Liver (tissue), 9 donors: Measurements from ENCODE around the gene PMS1. TPM values are rescaled to one million over a fixed set of nuclear protein-coding genes. Genes with fewer than 3 reads are reported as not detected.

ENCODE experiments used
- DNase-seq: peaks from one replicate; pipeline ENCODE4 v3.0.0-alpha.2; 2017; ENCODE audit warnings: low spot score
- H3K27ac ChIP-seq, 2 donors: one replicate each; pipeline ENCODE4 v1.7.0; 2013; ENCODE audit warnings: inconsistent platforms in 2 of 2, low read length in 2 of 2, control low read depth in 1 of 2, low read depth in 1 of 2, mild to moderate bottlenecking in 1 of 2
- H3K27me3 ChIP-seq, 4 donors: one replicate each; pipeline versions ENCODE4 v1.6.1 to v1.7.0; 2013; ENCODE audit warnings: low read length in 3 of 4, inconsistent platforms in 1 of 4, mild to moderate bottlenecking in 1 of 4, moderate library complexity in 1 of 4; ENCODE audit not compliant: control insufficient read depth in 4 of 4, insufficient read depth in 4 of 4
- H3K36me3 ChIP-seq, 4 donors: one replicate each; pipeline versions ENCODE4 v1.6.1 to v1.7.0; 2013; ENCODE audit warnings: low read length in 3 of 4, mild to moderate bottlenecking in 3 of 4, low read depth in 1 of 4, moderate library complexity in 1 of 4; ENCODE audit not compliant: control insufficient read depth in 4 of 4, insufficient read depth in 3 of 4
- H3K4me1 ChIP-seq, 4 donors: one replicate each; pipeline versions ENCODE4 v1.6.1 to v1.7.0; 2013; ENCODE audit warnings: low read length in 3 of 4, mild to moderate bottlenecking in 3 of 4, moderate library complexity in 1 of 4; ENCODE audit not compliant: control insufficient read depth in 4 of 4, insufficient read depth in 4 of 4
- H3K4me3 ChIP-seq, 3 donors: one replicate each; pipeline versions ENCODE4 v1.6.1 to v1.7.0; 2013; ENCODE audit warnings: low read length in 3 of 3, control low read depth in 1 of 3, low read depth in 1 of 3, mild to moderate bottlenecking in 1 of 3
- H3K9ac ChIP-seq, 2 donors: one replicate each; pipeline ENCODE4 v1.7.0; 2013; ENCODE audit warnings: low read length in 2 of 2, mild to moderate bottlenecking in 2 of 2, moderate library complexity in 2 of 2, control low read depth in 1 of 2, low read depth in 1 of 2
- H3K9me3 ChIP-seq, 4 donors: one replicate each; pipeline versions ENCODE4 v1.6.1 to v1.7.0; 2013; ENCODE audit warnings: low read length in 3 of 4; ENCODE audit not compliant: control insufficient read depth in 4 of 4
- EGR1 ChIP-seq, 2 donors: IDR thresholded peaks; 2 replicates each; pipeline ENCODE4 v1.6.1; 2016 to 2018; ENCODE audit warnings: antibody characterized with exemption in 2 of 2, low read depth in 2 of 2
- FOXA1 ChIP-seq: IDR thresholded peaks from 2 replicates; pipeline ENCODE4 v1.6.1; 2016; ENCODE audit warnings: antibody characterized with exemption
- FOXA2 ChIP-seq: IDR thresholded peaks from 2 replicates; pipeline ENCODE4 v1.6.1; 2016; ENCODE audit warnings: antibody characterized with exemption
- GABPA ChIP-seq, 2 donors: IDR thresholded peaks in 1 of 2; conservative IDR thresholded peaks in 1 of 2; 2 replicates each; pipeline ENCODE4 v1.6.1; 2016; ENCODE audit warnings: antibody characterized with exemption in 2 of 2, mild to moderate bottlenecking in 1 of 2, moderate library complexity in 1 of 2
- HNF4A ChIP-seq, 2 donors: conservative IDR thresholded peaks; 2 replicates each; pipeline ENCODE4 v1.6.1; 2016; ENCODE audit warnings: antibody characterized with exemption in 2 of 2, mild to moderate bottlenecking in 2 of 2
- HNF4G ChIP-seq: IDR thresholded peaks from 2 replicates; pipeline ENCODE4 v1.6.1; 2016; ENCODE audit warnings: antibody characterized with exemption
- JUND ChIP-seq, 2 donors: IDR thresholded peaks; 2 replicates each; pipeline ENCODE4 v1.6.1; 2016; ENCODE audit warnings: antibody characterized with exemption in 2 of 2
- MAX ChIP-seq: IDR thresholded peaks from 2 replicates; pipeline ENCODE4 v1.6.1; 2016; ENCODE audit warnings: antibody characterized with exemption
- NR2F2 ChIP-seq: IDR thresholded peaks from 2 replicates; pipeline ENCODE4 v1.6.1; 2016; ENCODE audit warnings: antibody characterized with exemption
- RAD21 ChIP-seq, 2 donors: IDR thresholded peaks; 2 replicates each; pipeline ENCODE4 v1.6.1; 2016; ENCODE audit warnings: antibody characterized with exemption in 2 of 2, mild to moderate bottlenecking in 2 of 2
- RXRA ChIP-seq, 2 donors: IDR thresholded peaks; 2 replicates each; pipeline ENCODE4 v1.6.1; 2017 to 2018; ENCODE audit warnings: antibody characterized with exemption in 2 of 2, mild to moderate bottlenecking in 1 of 2
- SP1 ChIP-seq: IDR thresholded peaks from 2 replicates; pipeline ENCODE4 v1.6.1; 2018; ENCODE audit warnings: antibody characterized with exemption, mild to moderate bottlenecking
- TAF1 ChIP-seq: conservative IDR thresholded peaks from 2 replicates; pipeline ENCODE4 v1.6.1; 2016; ENCODE audit warnings: antibody characterized with exemption, mild to moderate bottlenecking
- YY1 ChIP-seq: IDR thresholded peaks from 2 replicates; pipeline ENCODE4 v1.6.1; 2016; ENCODE audit warnings: antibody characterized with exemption, mild to moderate bottlenecking
- WGBS: extraction: QIAGEN DNeasy Blood & Tissue Kit; methylation state at CpG from one replicate; pipeline ENCODE4 v1.1.7; 2013; 5-methylcytosine and 5-hydroxymethylcytosine counted together
- polyA plus RNA-seq, 2 donors: library from polyadenylated mRNA; stranded (reverse) in 1 of 2; unstranded in 1 of 2; fragments of 200-250 nt in 1 of 2; fragments of >200 nt in 1 of 2; fragmentation: Nextera tagmentation in 1 of 2; extraction: Ambion mirVana in 1 of 2; gene quantifications; one replicate each; pipeline versions ENCODE4 v1.2.1 to v1.2.3, GENCODE V29; 2013 to 2015
- total RNA-seq, 2 donors: library from RNA; depleted of rRNA; stranded (reverse); fragments of >200 nt; gene quantifications; one replicate each; pipeline ENCODE4 v1.2.3, GENCODE V29; 2014
- TF ChIP-seq, protein P1 (sequence below): IDR thresholded peaks from 2 replicates; pipeline ENCODE4 v1.6.1; 2016; ENCODE audit warnings: antibody characterized with exemption
- TF ChIP-seq, protein P2 (sequence below): fragments of 150-350 bp; IDR thresholded peaks from 2 replicates; pipeline ENCODE4 v1.5.1; 2017; ENCODE audit warnings: improper control_type of control experiment, low read depth, low read length; ENCODE audit not compliant: missing input control
- TF ChIP-seq, protein P3 (sequence below): IDR thresholded peaks from 2 replicates; pipeline ENCODE4 v1.6.1; 2016; ENCODE audit warnings: antibody characterized with exemption
- donor health status: healthy.
- donor health status: healthy.
- donor health status: healthy.
- donor health status: healthy.
- donor health status: healthy.

The PMS1 gene
- total and polyA plus RNA-seq, 4 donors = 3.0 to 19.2 (median 8.7) TPM

DNA sequence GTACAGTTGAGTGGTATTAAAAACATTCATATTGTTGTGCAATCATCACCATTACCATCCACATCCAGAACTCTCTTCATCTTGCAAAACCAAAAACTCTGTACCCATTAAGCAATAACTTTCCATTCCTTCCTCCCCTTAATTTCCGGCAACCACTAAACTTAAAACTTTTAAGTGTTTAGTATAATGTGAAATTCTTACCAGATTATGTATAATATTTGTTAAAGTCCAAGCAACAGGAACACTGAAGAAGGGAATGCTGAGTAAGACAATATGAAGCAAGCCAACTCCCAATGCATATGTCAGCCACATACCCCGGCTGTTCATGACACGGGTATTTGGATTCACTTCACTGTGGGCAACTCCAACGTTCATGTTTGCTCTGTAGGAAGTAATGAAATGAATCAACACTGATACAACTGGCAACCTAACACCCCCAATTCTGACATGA is 2.0 kb upstream of the PMS1 start (continued):
- TF ChIP-seq, protein P1, sequence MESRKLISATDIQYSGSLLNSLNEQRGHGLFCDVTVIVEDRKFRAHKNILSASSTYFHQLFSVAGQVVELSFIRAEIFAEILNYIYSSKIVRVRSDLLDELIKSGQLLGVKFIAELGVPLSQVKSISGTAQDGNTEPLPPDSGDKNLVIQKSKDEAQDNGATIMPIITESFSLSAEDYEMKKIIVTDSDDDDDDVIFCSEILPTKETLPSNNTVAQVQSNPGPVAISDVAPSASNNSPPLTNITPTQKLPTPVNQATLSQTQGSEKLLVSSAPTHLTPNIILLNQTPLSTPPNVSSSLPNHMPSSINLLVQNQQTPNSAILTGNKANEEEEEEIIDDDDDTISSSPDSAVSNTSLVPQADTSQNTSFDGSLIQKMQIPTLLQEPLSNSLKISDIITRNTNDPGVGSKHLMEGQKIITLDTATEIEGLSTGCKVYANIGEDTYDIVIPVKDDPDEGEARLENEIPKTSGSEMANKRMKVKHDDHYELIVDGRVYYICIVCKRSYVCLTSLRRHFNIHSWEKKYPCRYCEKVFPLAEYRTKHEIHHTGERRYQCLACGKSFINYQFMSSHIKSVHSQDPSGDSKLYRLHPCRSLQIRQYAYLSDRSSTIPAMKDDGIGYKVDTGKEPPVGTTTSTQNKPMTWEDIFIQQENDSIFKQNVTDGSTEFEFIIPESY = no peak
- no peak for TF ChIP-seq FOXA2
- TF ChIP-seq RAD21 (IDR thresholded peaks at IDR 0.05) = no peak

- WGBS = under 1% methylated on average over 17 of the region's 17 CpGs
- H3K27me3 ChIP-seq = no peaks in the 10 kb centered on the region
- no peaks in the 10 kb centered on the region for H3K9me3 ChIP-seq
- H3K9ac ChIP-seq = peak overlapping the region; percentile 86 to 97
- peaks cover 3 to 23% (median 9%) of the 10 kb centered on the region in 4 donors for H3K4me1 ChIP-seq
- peak overlapping the region; percentile 87 to 97 (median 88) for H3K4me3 ChIP-seq
- H3K27ac ChIP-seq = peak overlapping the region; percentile 83 to 98
- TF ChIP-seq TAF1 (no peak), FOXA1 (no peak), RAD21 (IDR thresholded peaks at IDR 0.05) (peak in 1 of 2 donors; percentile 4), MAX (no peak), GABPA (IDR thresholded peaks at IDR 0.05 in 1 of 2, conservative IDR thresholded peaks at IDR 0.05 in 1 of 2) (peak; percentile 73 to 82), NR2F2 (no peak)
- TF ChIP-seq, protein P2, sequence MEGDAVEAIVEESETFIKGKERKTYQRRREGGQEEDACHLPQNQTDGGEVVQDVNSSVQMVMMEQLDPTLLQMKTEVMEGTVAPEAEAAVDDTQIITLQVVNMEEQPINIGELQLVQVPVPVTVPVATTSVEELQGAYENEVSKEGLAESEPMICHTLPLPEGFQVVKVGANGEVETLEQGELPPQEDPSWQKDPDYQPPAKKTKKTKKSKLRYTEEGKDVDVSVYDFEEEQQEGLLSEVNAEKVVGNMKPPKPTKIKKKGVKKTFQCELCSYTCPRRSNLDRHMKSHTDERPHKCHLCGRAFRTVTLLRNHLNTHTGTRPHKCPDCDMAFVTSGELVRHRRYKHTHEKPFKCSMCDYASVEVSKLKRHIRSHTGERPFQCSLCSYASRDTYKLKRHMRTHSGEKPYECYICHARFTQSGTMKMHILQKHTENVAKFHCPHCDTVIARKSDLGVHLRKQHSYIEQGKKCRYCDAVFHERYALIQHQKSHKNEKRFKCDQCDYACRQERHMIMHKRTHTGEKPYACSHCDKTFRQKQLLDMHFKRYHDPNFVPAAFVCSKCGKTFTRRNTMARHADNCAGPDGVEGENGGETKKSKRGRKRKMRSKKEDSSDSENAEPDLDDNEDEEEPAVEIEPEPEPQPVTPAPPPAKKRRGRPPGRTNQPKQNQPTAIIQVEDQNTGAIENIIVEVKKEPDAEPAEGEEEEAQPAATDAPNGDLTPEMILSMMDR = no peak
- no peak for DNase-seq
- H3K36me3 ChIP-seq = peaks cover 0 to 11% (median 4%) of the 10 kb centered on the region in 4 donors
Observed at GRCh38 chr2:189783451-189783926, 761 bp upstream of the PMS1 start.

DNA sequence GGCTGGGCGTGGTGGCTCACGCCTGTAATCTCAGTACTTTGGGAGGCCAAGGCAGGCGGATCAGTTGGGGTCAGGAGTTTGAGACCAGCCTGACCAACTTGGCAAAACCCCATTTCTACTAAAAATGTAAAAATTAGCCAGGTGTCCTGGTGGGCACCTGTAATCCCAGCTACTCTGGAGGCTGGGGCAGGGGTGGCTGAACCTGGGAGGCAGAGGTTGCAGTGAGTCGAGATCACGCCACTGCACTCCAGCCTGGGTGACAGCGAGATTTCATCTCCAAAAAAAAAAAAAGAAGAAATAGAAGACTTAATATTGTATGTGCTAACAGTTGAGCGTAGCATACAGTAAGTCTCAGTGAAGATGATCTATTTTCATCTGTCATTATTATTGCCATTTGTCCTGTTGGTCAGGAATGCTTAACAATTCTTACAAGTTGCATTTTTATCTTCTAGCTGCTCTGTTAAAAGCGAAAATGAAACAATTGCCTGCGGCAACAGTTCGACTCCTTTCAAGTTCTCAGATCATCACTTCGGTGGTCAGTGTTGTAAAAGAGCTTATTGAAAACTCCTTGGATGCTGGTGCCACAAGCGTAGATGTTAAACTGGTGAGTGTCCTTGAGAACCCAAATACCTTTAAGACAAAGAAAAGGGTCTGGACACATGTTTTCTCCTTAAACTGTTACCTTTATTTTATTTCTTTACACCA is 7.2 kb downstream of the PMS1 start:
- Histone ChIP-seq H3K27me3 (no peaks in the 10 kb centered on the region), H3K9ac (no peak overlapping the region), H3K9me3 (no peaks in the 10 kb centered on the region), H3K4me3 (no peak overlapping the region), H3K27ac (no peak overlapping the region), H3K36me3 (peaks cover 5 to 23% (median 13%) of the 10 kb centered on the region in 4 donors), H3K4me1 (no peaks in the 10 kb centered on the region)
- no peak for DNase-seq
- WGBS = 88% methylated on average over 12 of the region's 12 CpGs
- TF ChIP-seq, protein P3, sequence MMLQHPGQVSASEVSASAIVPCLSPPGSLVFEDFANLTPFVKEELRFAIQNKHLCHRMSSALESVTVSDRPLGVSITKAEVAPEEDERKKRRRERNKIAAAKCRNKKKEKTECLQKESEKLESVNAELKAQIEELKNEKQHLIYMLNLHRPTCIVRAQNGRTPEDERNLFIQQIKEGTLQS = no peak
- TF ChIP-seq FOXA2 = no peak
- TF ChIP-seq HNF4A (conservative IDR thresholded peaks at IDR 0.05) = no peak
- TF ChIP-seq JUND (IDR thresholded peaks at IDR 0.05) = no peak
- TF ChIP-seq YY1 = no peak
- TF ChIP-seq NR2F2 = no peak
- TF ChIP-seq, protein P1 = no peak
- no peak for TF ChIP-seq HNF4G
- no peak for TF ChIP-seq SP1
- TF ChIP-seq MAX = no peak
- TF ChIP-seq, protein P2 = no peak
- no peak for TF ChIP-seq TAF1
- TF ChIP-seq RAD21 (IDR thresholded peaks at IDR 0.05) = no peak
- TF ChIP-seq FOXA1 = no peak
- no peak for TF ChIP-seq EGR1 (IDR thresholded peaks at IDR 0.05; ENCODE audit: low read depth in 2 of 2)
- TF ChIP-seq GABPA (IDR thresholded peaks at IDR 0.05 in 1 of 2, conservative IDR thresholded peaks at IDR 0.05 in 1 of 2) = no peak
- no peak for TF ChIP-seq RXRA (IDR thresholded peaks at IDR 0.05)
